Mucosa of descending colon (tissue), 3 donors: ENCODE results near the gene HIRIP3. TPM values are rescaled to one million over a fixed set of nuclear protein-coding genes. Genes with fewer than 3 reads are reported as not detected.

Source experiments
- ATAC-seq: fragments of 200-7000 bp; cut with Tn5 transposase; one replicate; pipeline ENCODE4 v1.9.1; 2020; ENCODE audit warnings: mild to moderate bottlenecking, moderate library complexity
- DNase-seq, 3 donors: peaks; one replicate each; pipeline ENCODE4 v3.0.0-alpha.2; 2020
- H3K36me3 ChIP-seq: fragments of 200-600 bp; one replicate; pipeline ENCODE4 v1.8.0; 2021; ENCODE audit warnings: low read depth, mild to moderate bottlenecking
- H3K4me1 ChIP-seq: fragments of 200-600 bp; one replicate; pipeline ENCODE4 v1.8.0; 2021; ENCODE audit warnings: low read depth, mild to moderate bottlenecking
- H3K4me3 ChIP-seq: fragments of 200-600 bp; one replicate; pipeline ENCODE4 v1.8.0; 2021; ENCODE audit warnings: mild to moderate bottlenecking
- H3K9me3 ChIP-seq: fragments of 200-600 bp; one replicate; pipeline ENCODE4 v1.8.0; 2021; ENCODE audit warnings: mild to moderate bottlenecking
- CTCF ChIP-seq: fragments of 200-600 bp; IDR thresholded peaks from one replicate; pipeline ENCODE4 v1.8.0; 2022; ENCODE audit warnings: antibody characterized with exemption, mild to moderate bottlenecking
- intact Hi-C, 2 donors: fragments of 100-400 bp; cut with DNase I in 1 of 2; cut with micrococcal nuclease in 1 of 2; formaldehyde crosslinking; loops; one replicate each; pipeline versions ENCODE4 v1.11.0 to v1.11.1; 2022; cut with DNase I, micrococcal nuclease
- total RNA-seq, 3 donors: library from RNA; stranded (reverse); fragmentation: NEBNext Ultra II Directional in 2 of 3; extraction: Animal tissue kit (Norgen Biotek cat#: 25700) in 2 of 3; gene quantifications; one replicate each; pipeline versions ENCODE4 v1.2.1 to v1.2.4, GENCODE V29; 2021 to 2023
- donor health status: DM: no; HTN: no; CAD: no; lungs with moderate emphysema.
- donor health status: DM: no; HTN: no; CAD: no.
- donor health status: DM: no; HTN: yes; CAD: no.

HIRIP3 gene
- total RNA-seq, 3 donors from 2014 or later, result 11.3 to 21.3 (median 11.9) TPM

GRCh38 chr16:29973384-29974246 is 21.8 kb downstream of the HIRIP3 start, which contains the start of gene TAOK2:
Gene TAOK2, plus strand, starts transcription at chr16:29973868. Its CDS starts 3,905 bp downstream, at chr16:29977773.
- Histone ChIP-seq H3K4me1 (peaks cover 24% of the 10 kb centered on the region), H3K36me3 (peaks cover 4% of the 10 kb centered on the region), H3K9me3 (no peaks in the 10 kb centered on the region), H3K4me3 (peak within 1 kb of the TSS; percentile 88)
- no peak for TF ChIP-seq CTCF
- intact Hi-C loops, result no loop called here
- peak; percentile 95 to 99 (median 99) for DNase-seq
- peak; percentile 99 for ATAC-seq

GRCh38 chr16:29972992-29973383 is 22.4 kb downstream of the HIRIP3 start:
- TF ChIP-seq CTCF, result no peak
- Histone ChIP-seq H3K36me3 (peaks cover 5% of the 10 kb centered on the region), H3K4me1 (peaks cover 24% of the 10 kb centered on the region), H3K9me3 (no peaks in the 10 kb centered on the region), H3K4me3 (no peak overlapping the region)
- DNase-seq, result no peak
- ATAC-seq, result no peak
- intact Hi-C loops, result no loop called here

GRCh38 chr16:29972500-29972899 is 22.9 kb downstream of the HIRIP3 start:
- no peak overlapping the region for H3K4me3 ChIP-seq
- intact Hi-C loops, result no loop called here
- H3K9me3 ChIP-seq, result no peaks in the 10 kb centered on the region
- DNase-seq (no peak), ATAC-seq (no peak)
- peaks cover 5% of the 10 kb centered on the region for H3K36me3 ChIP-seq
- H3K4me1 ChIP-seq, result peaks cover 24% of the 10 kb centered on the region
- TF ChIP-seq CTCF, result no peak

- H3K36me3 ChIP-seq, result peaks cover 5% of the 10 kb centered on the region
- peaks cover 20% of the 10 kb centered on the region for H3K4me1 ChIP-seq
- intact Hi-C loops, result no loop called here
- ATAC-seq, result no peak
- DNase-seq, result no peak
- TF ChIP-seq CTCF, result no peak
- no peak overlapping the region for H3K4me3 ChIP-seq
- H3K9me3 ChIP-seq, result no peaks in the 10 kb centered on the region
Measured at GRCh38 chr16:29971304-29971703, 24.1 kb downstream of the HIRIP3 start.

- TF ChIP-seq CTCF, result no peak
- DNase-seq (no peak), ATAC-seq (no peak)
- intact Hi-C loops, result no loop called here
- peaks cover 2% of the 10 kb centered on the region for H3K4me1 ChIP-seq
- no peak overlapping the region for H3K4me3 ChIP-seq
- H3K36me3 ChIP-seq, result peaks cover 5% of the 10 kb centered on the region
- no peaks in the 10 kb centered on the region for H3K9me3 ChIP-seq
Measured at GRCh38 chr16:29968205-29968604, 27.2 kb downstream of the HIRIP3 start.
